Endothelial cell of umbilical vein (primary cell): Measurements from ENCODE around the gene ATG7. TPM values are rescaled to one million over a fixed set of nuclear protein-coding genes. Genes with fewer than 3 reads are reported as not detected.

ENCODE experiments used
- BruUV-seq: library from RNA; stranded (reverse); fragments of 400-500 nt; replicated peaks from 2 replicates; lab custom pipeline; 2021; lab: Mats Ljungman, UMichigan
- CTCF ChIA-PET: fragments of 300-600, 350-600 bp; sonication (Branson Sonifier 250); formaldehyde crosslinking; loops from one replicate; lab custom pipeline; 2021; ENCODE audit warnings: antibody characterized with exemption, inconsistent platforms; lab: Charles Lee
- POLR2A ChIA-PET: fragments of 300-600, 350-600 bp; sonication (Branson Sonifier 250); formaldehyde crosslinking; loops from one replicate; lab custom pipeline; 2021; ENCODE audit warnings: antibody characterized with exemption, inconsistent platforms; lab: Charles Lee
- DNase-seq: peaks from one replicate; pipeline ENCODE4 v3.0.0-alpha.2; 2011; ENCODE audit warnings: low read depth, low spot score
- FAIRE-seq: peaks from 2 replicates; lab custom pipeline; 2011; peaks lifted over from hg19 to GRCh38; lab: Jason Lieb, UNC
- H2AFZ ChIP-seq: 2 replicates; pipeline ENCODE4 v1.6.0; 2012; ENCODE audit warnings: low read depth, low read length, control low read depth, inconsistent platforms
- H3K27ac ChIP-seq: 2 replicates; pipeline ENCODE4 v1.5.1; 2011; ENCODE audit warnings: low read depth, mild to moderate bottlenecking, control low read depth, low read length, moderate library complexity; ENCODE audit not compliant: insufficient read depth
- H3K27me3 ChIP-seq, 2 experiments: 2 replicates each; pipeline versions ENCODE4 v1.6.0 to v1.6.1; 2011; ENCODE audit warnings: low read length in 2 of 2, mixed read lengths in 1 of 2; ENCODE audit not compliant: control insufficient read depth in 2 of 2, insufficient read depth in 2 of 2
- H3K36me3 ChIP-seq, 2 experiments: 2 replicates in 1 of 2; 3 replicates in 1 of 2; pipeline ENCODE4 v1.5.1; 2011; ENCODE audit warnings: low read length in 2 of 2, mild to moderate bottlenecking in 1 of 2, moderate library complexity in 1 of 2; ENCODE audit not compliant: control insufficient read depth in 2 of 2, insufficient read depth in 2 of 2; ENCODE audit errors: extremely low read depth in 1 of 2
- H3K4me1 ChIP-seq: 3 replicates; pipeline ENCODE4 v1.5.1; 2011; ENCODE audit warnings: mild to moderate bottlenecking, low read length; ENCODE audit not compliant: control insufficient read depth, insufficient read depth; ENCODE audit errors: extremely low read depth
- H3K4me2 ChIP-seq: 2 replicates; pipeline ENCODE4 v1.6.1; 2011; ENCODE audit warnings: low read length, control low read depth, mixed read lengths; ENCODE audit not compliant: insufficient read depth
- H3K4me3 ChIP-seq, 3 experiments: fragments of 200-600 bp in 1 of 3; sonication (generic), shearing (Covaris generic) in 1 of 3; replicated peaks in 1 of 3; 2 replicates each; pipeline ENCODE4 v1.5.1; 2011 to 2016; ENCODE audit warnings: control low read depth in 3 of 3, low read length in 3 of 3, mild to moderate bottlenecking in 2 of 3, inconsistent platforms in 1 of 3, low read depth in 1 of 3, moderate library complexity in 1 of 3; ENCODE audit not compliant: insufficient read depth in 1 of 3
- H3K79me2 ChIP-seq: 2 replicates; pipeline ENCODE4 v1.6.0; 2012; ENCODE audit warnings: low read length, inconsistent platforms; ENCODE audit not compliant: control insufficient read depth, insufficient read depth
- H3K9ac ChIP-seq: replicated peaks from 2 replicates; pipeline ENCODE3; 2011; ENCODE audit warnings: low read length, control low read depth; ENCODE audit not compliant: insufficient read depth; ENCODE audit errors: extremely low read depth
- H3K9me1 ChIP-seq: replicated peaks from 3 replicates; pipeline ENCODE4 v1.6.0; 2011; ENCODE audit warnings: mild to moderate bottlenecking, low read length; ENCODE audit not compliant: control insufficient read depth, insufficient read depth; ENCODE audit errors: extremely low read depth
- H3K9me3 ChIP-seq: replicated peaks from 2 replicates; pipeline ENCODE4 v1.5.1; 2012; ENCODE audit warnings: low read length, inconsistent platforms; ENCODE audit not compliant: control insufficient read depth, insufficient read depth
- H4K20me1 ChIP-seq: replicated peaks from 2 replicates; pipeline ENCODE3; 2011; ENCODE audit warnings: mild to moderate bottlenecking, low read length; ENCODE audit not compliant: control insufficient read depth, insufficient read depth; ENCODE audit errors: extremely low read depth
- CTCF ChIP-seq, 2 donors: IDR thresholded peaks; 1 replicate in 1 of 2; 2 replicates in 1 of 2; pipeline ENCODE4 v1.5.1; 2011; ENCODE audit warnings: low read length in 2 of 2, mild to moderate bottlenecking in 2 of 2, moderate library complexity in 2 of 2, control low read depth in 1 of 2, inconsistent platforms in 1 of 2, low read depth in 1 of 2; ENCODE audit not compliant: insufficient read depth in 1 of 2; ENCODE audit errors: extremely low read depth in 1 of 2
- EZH2 ChIP-seq: IDR thresholded peaks from 2 replicates; pipeline ENCODE4 v1.6.1; 2012; ENCODE audit warnings: borderline replicate concordance, low read depth, mild to moderate bottlenecking, moderate library complexity, low read length, inconsistent platforms; ENCODE audit not compliant: severe bottlenecking
- FOS ChIP-seq: IDR thresholded peaks from 2 replicates; pipeline ENCODE4 v1.6.1; 2011; ENCODE audit warnings: mild to moderate bottlenecking, low read length, moderate library complexity, borderline replicate concordance; ENCODE audit not compliant: insufficient read depth
- JUN ChIP-seq: IDR thresholded peaks from 2 replicates; pipeline ENCODE4 v1.6.1; 2011; ENCODE audit warnings: borderline replicate concordance, low read depth; ENCODE audit not compliant: insufficient read length, insufficient read depth
- MAX ChIP-seq: IDR thresholded peaks from 2 replicates; pipeline ENCODE4 v1.6.1; 2011; ENCODE audit not compliant: insufficient read depth, insufficient read length
- MYC ChIP-seq: IDR thresholded peaks from one replicate; pipeline ENCODE4 v1.6.1; 2011; ENCODE audit warnings: mild to moderate bottlenecking, low read depth, low read length
- POLR2AphosphoS5 ChIP-seq: IDR thresholded peaks from 2 replicates; pipeline ENCODE4 v1.6.1; 2012; ENCODE audit warnings: low read depth, mild to moderate bottlenecking, control low read depth, low read length, moderate library complexity; ENCODE audit not compliant: insufficient read depth
- dilution Hi-C: fragments of 300-500 bp; cut with MboI; formaldehyde crosslinking; loops from one replicate; pipeline ENCODE4 v1.15.0; 2019; ENCODE audit warnings: low sequenced_read_pairs; ENCODE audit not compliant: extremely low pct_ligation_motif_present
- intact Hi-C: fragments of 100-400 bp; cut with micrococcal nuclease; formaldehyde crosslinking; loops from one replicate; pipeline ENCODE4 v1.10.0; 2022
- polyA plus RNA-seq, 4 experiments: library from polyadenylated mRNA; depleted of rRNA in 3 of 4; stranded (reverse) in 3 of 4; unstranded in 1 of 4; fragments of >200 nt; gene quantifications; 2 replicates each; pipeline versions ENCODE4 v1.2.1 to v1.2.3, GENCODE V29; 2011 to 2012; ENCODE audit warnings: missing spikeins in 1 of 4
- total RNA-seq: library from RNA; stranded (reverse); gene quantifications from 2 replicates; pipeline ENCODE4 v1.2.3, GENCODE V29; 2021

Gene ATG7
- total and polyA plus RNA-seq, 2 donors (not counting 3 experiments of a cell fraction or from before 2014, with no cell fraction given), result 30.8 to 48.3 TPM

- POLR2A ChIA-PET, result no interaction called here
- TF ChIP-seq CTCF (IDR thresholded peaks at IDR 0.05; ENCODE audit: extremely low read depth in 1 of 2, insufficient read depth in 1 of 2, low read depth in 1 of 2, low read length in 2 of 2), result no peak
- TF ChIP-seq FOS, result no peak
- no peak for TF ChIP-seq EZH2
- no peak for TF ChIP-seq MAX
- peak; percentile 68 for TF ChIP-seq JUN
- no peak for TF ChIP-seq MYC
- TF ChIP-seq POLR2AphosphoS5, result no peak
Observed at GRCh38 chr3:11592445-11593298, 320.5 kb downstream of the ATG7 start.

More at GRCh38 chr3:11592445-11593298, 320.5 kb downstream of the ATG7 start:
- Histone ChIP-seq H3K79me2 (peaks cover 93% of the 10 kb centered on the region), H3K4me1 (peaks cover 41% of the 10 kb centered on the region), H3K36me3 (peaks cover 0 to 3% of the 10 kb centered on the region in 2 experiments), H3K4me2 (peak overlapping the region; percentile 19), H3K27me3 (no peaks in the 10 kb centered on the region), H3K9me3 (no peaks in the 10 kb centered on the region), H3K9me1 (no peaks in the 10 kb centered on the region), H3K4me3 (no peak overlapping the region), H3K9ac (no peak overlapping the region), H4K20me1 (peaks cover 3% of the 10 kb centered on the region), H3K27ac (peak overlapping the region; percentile 41), H2AFZ (no peak overlapping the region)
- BruUV-seq, result no TSS peak
- CTCF ChIA-PET, result interaction anchor here (1.0 to 1.8 kb wide), 2 partner anchors 18 to 214 kb away, joined by 4 to 5 read pairs; no protein-coding TSS in a partner anchor
- intact Hi-C loops (no loop called here), dilution Hi-C loops (no loop called here)
- FAIRE-seq (peak; percentile 15), DNase-seq (peak; percentile 80)
